Kidney capillary endothelial cell (primary cell): ENCODE results near the gene GLRA3.

Experiments used
- DNase-seq: peaks from one replicate; pipeline ENCODE4 v3.0.0-alpha.2; 2018; ENCODE audit warnings: low spot score

Gene GLRA3

GRCh38 chr4:174595141-174595929, 233.7 kb downstream of the GLRA3 start:
- DNase-seq = no peak

GRCh38 chr4:174593701-174594100, 235.3 kb downstream of the GLRA3 start:
- no peak for DNase-seq

- DNase-seq = peak; percentile 3
These were observed 236.1 kb downstream of the GLRA3 start for GRCh38 chr4:174592985-174593335.

- no peak for DNase-seq
These were observed 236.6 kb downstream of the GLRA3 start for GRCh38 chr4:174592256-174592984.

- DNase-seq = no peak
These were observed 237.6 kb downstream of the GLRA3 start for GRCh38 chr4:174591243-174592021.

GRCh38 chr4:174590336-174590735, 238.7 kb downstream of the GLRA3 start:
- no peak for DNase-seq
